NCI-H524 (cell line): ENCODE results near the gene NOX3.
A peak's percentile ranks its signal among the peaks of the same experiment; 100 is the strongest.

Source experiments
- DNase-seq, 2 experiments: peaks; one replicate each; lab custom pipeline; 2025; lab: John Stamatoyannopoulos, UW

Gene NOX3

GRCh38 chr6:155432293-155432692 is 23.3 kb downstream of the NOX3 start:
- DNase-seq, result no peak

GRCh38 chr6:155429321-155429893 is 26.2 kb downstream of the NOX3 start:
- no peak for DNase-seq

- peak in 1 of 2 experiments; percentile 38 for DNase-seq
Observed at GRCh38 chr6:155426408-155426945, 29.2 kb downstream of the NOX3 start.

GRCh38 chr6:155424181-155424580 is 31.5 kb downstream of the NOX3 start:
- DNase-seq, result no peak

GRCh38 chr6:155422635-155423034 is 33.0 kb downstream of the NOX3 start:
- no peak for DNase-seq

GRCh38 chr6:155420492-155420891 is 35.1 kb downstream of the NOX3 start:
- DNase-seq, result no peak

- no peak for DNase-seq
Observed at GRCh38 chr6:155419161-155419560, 36.5 kb downstream of the NOX3 start.

GRCh38 chr6:155418017-155418761 is 37.5 kb downstream of the NOX3 start:
- DNase-seq, result no peak

GRCh38 chr6:155417454-155417853 is 38.2 kb downstream of the NOX3 start:
- no peak for DNase-seq

GRCh38 chr6:155415953-155416352 is 39.7 kb downstream of the NOX3 start:
- no peak for DNase-seq

GRCh38 chr6:155414049-155414448 is 41.6 kb downstream of the NOX3 start:
- DNase-seq, result no peak

- no peak for DNase-seq
Observed at GRCh38 chr6:155412335-155412734, 43.3 kb downstream of the NOX3 start.

GRCh38 chr6:155411154-155412052 is 44.2 kb downstream of the NOX3 start:
- peak; percentile 45 to 67 for DNase-seq

- no peak for DNase-seq
Observed at GRCh38 chr6:155409391-155409790, 46.2 kb downstream of the NOX3 start.

- no peak for DNase-seq
Observed at GRCh38 chr6:155408981-155409380, 46.7 kb downstream of the NOX3 start.

GRCh38 chr6:155408231-155408630 is 47.4 kb downstream of the NOX3 start:
- DNase-seq, result no peak

GRCh38 chr6:155406801-155407200 is 48.8 kb downstream of the NOX3 start:
- DNase-seq, result no peak

- DNase-seq, result no peak
Observed at GRCh38 chr6:155404937-155405336, 50.7 kb downstream of the NOX3 start.

GRCh38 chr6:155402656-155403304 is 52.9 kb downstream of the NOX3 start:
- DNase-seq, result no peak

- DNase-seq, result no peak
Observed at GRCh38 chr6:155400654-155400965, 55.0 kb downstream of the NOX3 start.

GRCh38 chr6:155399745-155400653 is 55.6 kb downstream of the NOX3 start:
- no peak for DNase-seq
